ENCODE results near the gene HOMER3. TPM values are rescaled to one million over a fixed set of nuclear protein-coding genes. Genes with fewer than 3 reads are reported as not detected.
"Not testable (repeated sequence)": the region's sequence is repeated elsewhere in the genome, so short reads cannot be mapped to it uniquely, and the experiment has no call there.

The HOMER3 gene
- total RNA-seq, 1 donor from 2014 or later: not detected

GRCh38 chr19:18903156-18904037 is 37.6 kb downstream of the HOMER3 start:
- intact Hi-C loops (cut with micrococcal nuclease): no loop called here

GRCh38 chr19:18902519-18902918 is 38.5 kb downstream of the HOMER3 start:
- intact Hi-C loops (cut with micrococcal nuclease): not testable (repeated sequence)

- intact Hi-C loops (cut with micrococcal nuclease): no loop called here
These were observed 39.5 kb downstream of the HOMER3 start for GRCh38 chr19:18901491-18901890.

- intact Hi-C loops (cut with micrococcal nuclease): no loop called here
These were observed 40.1 kb downstream of the HOMER3 start for GRCh38 chr19:18900700-18901481.

GRCh38 chr19:18899624-18900560 is 41.1 kb downstream of the HOMER3 start:
- intact Hi-C loops (cut with micrococcal nuclease): no loop called here

- intact Hi-C loops (cut with micrococcal nuclease): no loop called here
These were observed 42.2 kb downstream of the HOMER3 start for GRCh38 chr19:18898607-18899408.

GRCh38 chr19:18898081-18898606 is 42.9 kb downstream of the HOMER3 start:
- intact Hi-C loops (cut with micrococcal nuclease): no loop called here

- intact Hi-C loops (cut with micrococcal nuclease): no loop called here
These were observed 43.7 kb downstream of the HOMER3 start for GRCh38 chr19:18897094-18898029.

GRCh38 chr19:18896421-18896841 is 44.6 kb downstream of the HOMER3 start:
- intact Hi-C loops (cut with micrococcal nuclease): no loop called here

GRCh38 chr19:18895824-18896341 is 45.1 kb downstream of the HOMER3 start, which contains the start of gene CERS1:
CERS1 (minus strand) TSS chr19:18896158; CDS start chr19:18896072, 86 bp downstream.
- intact Hi-C loops (cut with micrococcal nuclease): no loop called here

GRCh38 chr19:18895038-18895823 is 45.8 kb downstream of the HOMER3 start:
- intact Hi-C loops (cut with micrococcal nuclease): no loop called here

- intact Hi-C loops (cut with micrococcal nuclease): no loop called here
These were observed 46.6 kb downstream of the HOMER3 start for GRCh38 chr19:18894254-18895037.

GRCh38 chr19:18893587-18894253 is 47.3 kb downstream of the HOMER3 start:
- intact Hi-C loops (cut with micrococcal nuclease): no loop called here

GRCh38 chr19:18889949-18890745 is 50.9 kb downstream of the HOMER3 start:
- intact Hi-C loops (cut with micrococcal nuclease): no loop called here

GRCh38 chr19:18886972-18887371 is 54.0 kb downstream of the HOMER3 start:
- intact Hi-C loops (cut with micrococcal nuclease): no loop called here
